ENCODE results near the gene CFB.

Gene CFB

GRCh38 chr6:31966506-31966905 lies 20.6 kb downstream of the CFB start:
- TF ChIP-seq CTCF (conservative IDR thresholded peaks at IDR 0.05; ENCODE audit: low read length) (no peak), EZH2phosphoT487 (IDR thresholded peaks at IDR 0.05; ENCODE audit: borderline replicate concordance) (no peak)
- Histone ChIP-seq H3K27me3 (ENCODE audit: insufficient read depth, low read length, poor library complexity, severe bottlenecking) (no peaks in the 10 kb centered on the region), H3K4me3 (ENCODE audit: low read length, poor library complexity, severe bottlenecking) (no peak overlapping the region), H3K36me3 (ENCODE audit: insufficient read depth, low read length) (peaks cover 52% of the 10 kb centered on the region; the same call in 1 of the 2 replicates), H4K20me1 (ENCODE audit: insufficient read depth, low read length, poor library complexity, severe bottlenecking) (no peaks in the 10 kb centered on the region), H3K9ac (ENCODE audit: low read depth, low read length, poor library complexity, severe bottlenecking) (no peak overlapping the region), H3K9me2 (replicated peaks; ENCODE audit: low read depth, low read length) (no peaks in the 10 kb centered on the region), H3K9me3 (ENCODE audit: insufficient read depth, low read depth, low read length) (no peaks in the 10 kb centered on the region), H3K4me1 (ENCODE audit: insufficient read depth, low read length, poor library complexity, severe bottlenecking) (peaks cover 7% of the 10 kb centered on the region), H3F3A (ENCODE audit: low read depth) (no peaks in the 10 kb centered on the region), H3K4me2 (ENCODE audit: low read depth, low read length, poor library complexity, severe bottlenecking) (no peak overlapping the region), H2AFZ (ENCODE audit: low read length) (no peak overlapping the region), H3K79me2 (ENCODE audit: insufficient read depth, low read length) (peaks cover 14% of the 10 kb centered on the region)

GRCh38 chr6:31966997-31967925 lies 21.4 kb downstream of the CFB start:
- no peaks in the 10 kb centered on the region for H3F3A ChIP-seq (ENCODE audit: low read depth)
- H3K36me3 ChIP-seq (ENCODE audit: insufficient read depth, low read length), result peaks cover 52% of the 10 kb centered on the region; the same call in 1 of the 2 replicates
- H3K79me2 ChIP-seq (ENCODE audit: insufficient read depth, low read length), result peaks cover 17% of the 10 kb centered on the region
- H3K27me3 ChIP-seq (ENCODE audit: insufficient read depth, low read length, poor library complexity, severe bottlenecking), result no peaks in the 10 kb centered on the region
- H3K4me2 ChIP-seq (ENCODE audit: low read depth, low read length, poor library complexity, severe bottlenecking), result no peak overlapping the region
- no peak overlapping the region for H3K9ac ChIP-seq (ENCODE audit: low read depth, low read length, poor library complexity, severe bottlenecking)
- no peak overlapping the region for H3K4me3 ChIP-seq (ENCODE audit: low read length, poor library complexity, severe bottlenecking)
- no peaks in the 10 kb centered on the region for H4K20me1 ChIP-seq (ENCODE audit: insufficient read depth, low read length, poor library complexity, severe bottlenecking)
- H3K9me3 ChIP-seq (ENCODE audit: insufficient read depth, low read depth, low read length), result no peaks in the 10 kb centered on the region
- H3K9me2 ChIP-seq (replicated peaks; ENCODE audit: low read depth, low read length), result no peaks in the 10 kb centered on the region
- no peak overlapping the region for H2AFZ ChIP-seq (ENCODE audit: low read length)
- no peak for TF ChIP-seq CTCF (conservative IDR thresholded peaks at IDR 0.05; ENCODE audit: low read length)
- no peak for TF ChIP-seq EZH2phosphoT487 (IDR thresholded peaks at IDR 0.05; ENCODE audit: borderline replicate concordance)
- peaks cover 7% of the 10 kb centered on the region for H3K4me1 ChIP-seq (ENCODE audit: insufficient read depth, low read length, poor library complexity, severe bottlenecking)

GRCh38 chr6:31967926-31968320 lies 22.0 kb downstream of the CFB start:
- Histone ChIP-seq H3K9ac (ENCODE audit: low read depth, low read length, poor library complexity, severe bottlenecking) (no peak overlapping the region), H3K9me3 (ENCODE audit: insufficient read depth, low read depth, low read length) (no peaks in the 10 kb centered on the region), H4K20me1 (ENCODE audit: insufficient read depth, low read length, poor library complexity, severe bottlenecking) (no peaks in the 10 kb centered on the region), H3K4me3 (ENCODE audit: low read length, poor library complexity, severe bottlenecking) (no peak overlapping the region), H3F3A (ENCODE audit: low read depth) (no peaks in the 10 kb centered on the region), H3K4me1 (ENCODE audit: insufficient read depth, low read length, poor library complexity, severe bottlenecking) (peaks cover 10% of the 10 kb centered on the region), H3K36me3 (ENCODE audit: insufficient read depth, low read length) (peaks cover 46% of the 10 kb centered on the region; the same call in 1 of the 2 replicates), H3K9me2 (replicated peaks; ENCODE audit: low read depth, low read length) (no peaks in the 10 kb centered on the region), H2AFZ (ENCODE audit: low read length) (no peak overlapping the region), H3K79me2 (ENCODE audit: insufficient read depth, low read length) (peaks cover 22% of the 10 kb centered on the region), H3K4me2 (ENCODE audit: low read depth, low read length, poor library complexity, severe bottlenecking) (no peak overlapping the region), H3K27me3 (ENCODE audit: insufficient read depth, low read length, poor library complexity, severe bottlenecking) (no peaks in the 10 kb centered on the region)
- TF ChIP-seq CTCF (conservative IDR thresholded peaks at IDR 0.05; ENCODE audit: low read length) (no peak), EZH2phosphoT487 (IDR thresholded peaks at IDR 0.05; ENCODE audit: borderline replicate concordance) (no peak)

Data from Loucy (cell line).